Gastrocnemius medialis (tissue), 4 donors: ENCODE measurements around the gene TAF7L.

Source experiments
- POLR2A ChIP-seq, 2 donors: fragments of 450-650 bp; IDR thresholded peaks; one replicate each; pipeline ENCODE4 v1.6.1; 2017; ENCODE audit warnings: antibody characterized with exemption in 2 of 2, mild to moderate bottlenecking in 2 of 2, moderate library complexity in 2 of 2
- TF ChIP-seq, protein P1 (sequence below), 5 experiments: fragments of 450-650 bp in 3 of 5; fragments of 200-600 bp in 2 of 5; sonication (generic) in 2 of 5; IDR thresholded peaks in 4 of 5; conservative IDR thresholded peaks in 1 of 5; 1 replicate in 4 of 5; 2 replicates in 1 of 5; pipeline ENCODE4 v1.5.1; 2016 to 2019; ENCODE audit warnings: antibody characterized with exemption in 5 of 5, mild to moderate bottlenecking in 3 of 5, moderate library complexity in 3 of 5

- TF ChIP-seq, protein P1, sequence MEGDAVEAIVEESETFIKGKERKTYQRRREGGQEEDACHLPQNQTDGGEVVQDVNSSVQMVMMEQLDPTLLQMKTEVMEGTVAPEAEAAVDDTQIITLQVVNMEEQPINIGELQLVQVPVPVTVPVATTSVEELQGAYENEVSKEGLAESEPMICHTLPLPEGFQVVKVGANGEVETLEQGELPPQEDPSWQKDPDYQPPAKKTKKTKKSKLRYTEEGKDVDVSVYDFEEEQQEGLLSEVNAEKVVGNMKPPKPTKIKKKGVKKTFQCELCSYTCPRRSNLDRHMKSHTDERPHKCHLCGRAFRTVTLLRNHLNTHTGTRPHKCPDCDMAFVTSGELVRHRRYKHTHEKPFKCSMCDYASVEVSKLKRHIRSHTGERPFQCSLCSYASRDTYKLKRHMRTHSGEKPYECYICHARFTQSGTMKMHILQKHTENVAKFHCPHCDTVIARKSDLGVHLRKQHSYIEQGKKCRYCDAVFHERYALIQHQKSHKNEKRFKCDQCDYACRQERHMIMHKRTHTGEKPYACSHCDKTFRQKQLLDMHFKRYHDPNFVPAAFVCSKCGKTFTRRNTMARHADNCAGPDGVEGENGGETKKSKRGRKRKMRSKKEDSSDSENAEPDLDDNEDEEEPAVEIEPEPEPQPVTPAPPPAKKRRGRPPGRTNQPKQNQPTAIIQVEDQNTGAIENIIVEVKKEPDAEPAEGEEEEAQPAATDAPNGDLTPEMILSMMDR (IDR thresholded peaks at IDR 0.05 in 4 of 5, conservative IDR thresholded peaks at IDR 0.05 in 1 of 5) = no peak
- no peak for TF ChIP-seq POLR2A (IDR thresholded peaks at IDR 0.05)
Observed at GRCh38 chrX:101260435-101260834, 30.7 kb downstream of the TAF7L start.
